SK-N-MC (cell line): ENCODE results near the gene EZH2.

Experiments
- EZH2 ChIP-seq: fragments of 200-600 bp; sonication (generic); IDR thresholded peaks from one replicate; pipeline ENCODE4 v1.6.1; 2017; ENCODE audit warnings: antibody characterized with exemption
- POLR2AphosphoS5 ChIP-seq: IDR thresholded peaks from 2 replicates; pipeline ENCODE4 v1.6.1; 2012; ENCODE audit warnings: mild to moderate bottlenecking, low read depth, low read length, borderline replicate concordance

GRCh38 chr7:148856578-148856881, 27.6 kb downstream of the EZH2 start:
- TF ChIP-seq EZH2 (no peak), POLR2AphosphoS5 (no peak)
